HepG2 (cell line): Measurements from ENCODE around the gene CCT3. TPM values are rescaled to one million over a fixed set of nuclear protein-coding genes. Genes with fewer than 3 reads are reported as not detected.
A peak's percentile ranks its signal among the peaks of the same experiment; 100 is the strongest.

ENCODE experiments used
- ARID2 ChIP-seq: sonication (generic); formaldehyde crosslinking; IDR thresholded peaks from 2 replicates; pipeline ENCODE4 v1.8.1; 2022; ENCODE audit warnings: mild to moderate bottlenecking, missing genetic modification reagents, borderline replicate concordance
- ATM ChIP-seq: fragments of 450-650 bp; IDR thresholded peaks from 2 replicates; pipeline ENCODE4 v1.7.1; 2017; ENCODE audit warnings: mild to moderate bottlenecking, borderline replicate concordance
- BRCA1 ChIP-seq: sonication (generic); formaldehyde crosslinking; IDR thresholded peaks from 2 replicates; pipeline ENCODE4 v1.4.0; 2020; ENCODE audit warnings: missing genetic modification reagents
- HNRNPLL ChIP-seq: fragments of 200-400 bp; formaldehyde crosslinking; IDR thresholded peaks from 2 replicates; pipeline ENCODE4 v1.6.1; 2017; ENCODE audit warnings: mild to moderate bottlenecking, low read depth, low read length; ENCODE audit not compliant: poor library complexity, severe bottlenecking
- MIXL1 ChIP-seq: IDR thresholded peaks from 2 replicates; pipeline ENCODE4 v1.6.1; 2016
- MTA1 ChIP-seq: sonication (generic); formaldehyde crosslinking; IDR thresholded peaks from 2 replicates; pipeline ENCODE4 v1.4.0; 2020; ENCODE audit warnings: missing genetic modification reagents, mild to moderate bottlenecking, borderline replicate concordance
- MZF1 ChIP-seq: sonication (generic); formaldehyde crosslinking; IDR thresholded peaks from 2 replicates; pipeline ENCODE4 v1.8.1; 2023; ENCODE audit warnings: mild to moderate bottlenecking, missing genetic modification reagents, borderline replicate concordance
- RAD51 ChIP-seq: fragments of 450-650 bp; IDR thresholded peaks from 2 replicates; pipeline ENCODE4 v1.6.1; 2016; ENCODE audit warnings: borderline replicate concordance
- RBAK ChIP-seq: sonication (generic); formaldehyde crosslinking; IDR thresholded peaks from 2 replicates; pipeline ENCODE4 v1.5.1; 2020; ENCODE audit warnings: mild to moderate bottlenecking, missing genetic modification reagents
- SMARCC2 ChIP-seq: fragments of 450-650 bp; IDR thresholded peaks from 2 replicates; pipeline ENCODE4 v1.6.1; 2017; ENCODE audit warnings: antibody characterized with exemption, mild to moderate bottlenecking
- SP140L ChIP-seq: sonication (generic); formaldehyde crosslinking; IDR thresholded peaks from 2 replicates; pipeline ENCODE4 v1.4.0; 2020; ENCODE audit warnings: missing genetic modification reagents, borderline replicate concordance
- STAG1 ChIP-seq: sonication (generic); formaldehyde crosslinking; IDR thresholded peaks from 2 replicates; pipeline ENCODE4 v1.4.0; 2020; ENCODE audit warnings: missing genetic modification reagents
- ZBTB1 ChIP-seq: sonication (generic); formaldehyde crosslinking; IDR thresholded peaks from 2 replicates; pipeline ENCODE4 v1.4.0; 2020; ENCODE audit warnings: missing genetic modification reagents, borderline replicate concordance
- polyA plus RNA-seq, 8 experiments: library from polyadenylated mRNA; depleted of rRNA in 3 of 8; stranded (reverse) in 7 of 8; unstranded in 1 of 8; fragments of >200 nt; fragmentation: Illumina TruSeq in 4 of 8; extraction: Trizol in 4 of 8; gene quantifications; 2 replicates each; pipeline versions ENCODE4 v1.2.1 to v1.2.3, GENCODE V29; 2011 to 2016; ENCODE audit warnings: low read depth in 4 of 8, missing spikeins in 1 of 8, mixed read lengths in 1 of 8; ENCODE audit not compliant: insufficient read depth in 1 of 8
- total RNA-seq, 5 experiments: library from RNA; depleted of rRNA; stranded (reverse); fragments of >200 nt; fragmentation: Illumina TruSeq; extraction: Trizol; gene quantifications; 2 replicates each; pipeline ENCODE4 v1.2.3, GENCODE V29; 2016; ENCODE audit warnings: low read depth in 1 of 5
- TF ChIP-seq, protein P1 (sequence below): sonication (generic); formaldehyde crosslinking; IDR thresholded peaks from 2 replicates; pipeline ENCODE4 v1.4.0; 2020; ENCODE audit warnings: missing genetic modification reagents, borderline replicate concordance
- TF ChIP-seq, protein P2 (sequence below): sonication (generic); formaldehyde crosslinking; IDR thresholded peaks from 2 replicates; pipeline ENCODE4 v1.4.0; 2020; ENCODE audit warnings: missing genetic modification reagents
- TF ChIP-seq, protein P3 (sequence below): sonication (generic); formaldehyde crosslinking; IDR thresholded peaks from 2 replicates; pipeline ENCODE4 v1.5.1; 2020; ENCODE audit warnings: mild to moderate bottlenecking, moderate library complexity, missing genetic modification reagents
- TF ChIP-seq, protein P4 (sequence below): IDR thresholded peaks from 2 replicates; pipeline ENCODE4 v1.6.1; 2016; ENCODE audit warnings: low read depth, control low read depth
- TF ChIP-seq, protein P5 (sequence below): sonication (generic); formaldehyde crosslinking; IDR thresholded peaks from 2 replicates; pipeline ENCODE4 v1.5.0; 2020; ENCODE audit warnings: missing genetic modification reagents

CCT3 gene
- total and polyA plus RNA-seq, 2 of the 13 experiments (the other 11 are each of a cell fraction or from before 2014, with no cell fraction given) = 319 to 615 TPM

DNA sequence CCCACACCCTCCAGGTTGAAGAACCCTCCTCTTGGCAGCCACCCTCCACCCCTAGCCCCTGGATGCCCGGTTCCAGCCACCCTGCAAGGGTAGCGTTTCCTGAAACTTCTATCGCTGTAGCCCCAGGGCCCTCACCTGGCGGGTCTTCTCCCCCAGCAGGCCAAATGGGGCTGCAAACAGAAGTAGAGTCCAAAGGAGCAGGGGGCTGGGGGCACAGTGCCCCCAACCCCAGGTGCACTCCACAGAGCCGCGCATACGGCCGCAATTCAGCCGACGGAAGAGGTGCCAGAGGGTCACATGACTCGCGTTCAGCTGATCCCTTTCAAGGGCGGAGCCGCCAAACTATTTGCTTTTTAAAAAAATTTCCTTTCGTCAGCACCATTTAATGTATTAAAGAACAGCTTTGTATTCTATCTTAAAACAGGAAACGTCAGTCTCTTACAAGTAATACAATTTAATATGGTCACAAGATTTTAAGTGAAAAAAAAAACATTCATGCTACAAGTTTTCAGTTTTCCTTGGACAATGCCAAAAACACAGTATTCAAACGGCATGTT is 42.6 kb downstream of the CCT3 start, which contains the start of gene GLMP (continued):
- TF ChIP-seq SP140L (CRISPR knock-in tag) (no peak), STAG1 (CRISPR knock-in tag) (no peak), MZF1 (CRISPR knock-in tag) (no peak), MIXL1 (CRISPR knock-in tag) (no peak), ZBTB1 (CRISPR knock-in tag) (no peak), RBAK (CRISPR knock-in tag) (no peak), ARID2 (CRISPR knock-in tag) (no peak), HNRNPLL (no peak), BRCA1 (CRISPR knock-in tag) (no peak), ATM (no peak), RAD51 (peak; percentile 88), MTA1 (CRISPR knock-in tag) (no peak), SMARCC2 (no peak)
- TF ChIP-seq, protein P1, sequence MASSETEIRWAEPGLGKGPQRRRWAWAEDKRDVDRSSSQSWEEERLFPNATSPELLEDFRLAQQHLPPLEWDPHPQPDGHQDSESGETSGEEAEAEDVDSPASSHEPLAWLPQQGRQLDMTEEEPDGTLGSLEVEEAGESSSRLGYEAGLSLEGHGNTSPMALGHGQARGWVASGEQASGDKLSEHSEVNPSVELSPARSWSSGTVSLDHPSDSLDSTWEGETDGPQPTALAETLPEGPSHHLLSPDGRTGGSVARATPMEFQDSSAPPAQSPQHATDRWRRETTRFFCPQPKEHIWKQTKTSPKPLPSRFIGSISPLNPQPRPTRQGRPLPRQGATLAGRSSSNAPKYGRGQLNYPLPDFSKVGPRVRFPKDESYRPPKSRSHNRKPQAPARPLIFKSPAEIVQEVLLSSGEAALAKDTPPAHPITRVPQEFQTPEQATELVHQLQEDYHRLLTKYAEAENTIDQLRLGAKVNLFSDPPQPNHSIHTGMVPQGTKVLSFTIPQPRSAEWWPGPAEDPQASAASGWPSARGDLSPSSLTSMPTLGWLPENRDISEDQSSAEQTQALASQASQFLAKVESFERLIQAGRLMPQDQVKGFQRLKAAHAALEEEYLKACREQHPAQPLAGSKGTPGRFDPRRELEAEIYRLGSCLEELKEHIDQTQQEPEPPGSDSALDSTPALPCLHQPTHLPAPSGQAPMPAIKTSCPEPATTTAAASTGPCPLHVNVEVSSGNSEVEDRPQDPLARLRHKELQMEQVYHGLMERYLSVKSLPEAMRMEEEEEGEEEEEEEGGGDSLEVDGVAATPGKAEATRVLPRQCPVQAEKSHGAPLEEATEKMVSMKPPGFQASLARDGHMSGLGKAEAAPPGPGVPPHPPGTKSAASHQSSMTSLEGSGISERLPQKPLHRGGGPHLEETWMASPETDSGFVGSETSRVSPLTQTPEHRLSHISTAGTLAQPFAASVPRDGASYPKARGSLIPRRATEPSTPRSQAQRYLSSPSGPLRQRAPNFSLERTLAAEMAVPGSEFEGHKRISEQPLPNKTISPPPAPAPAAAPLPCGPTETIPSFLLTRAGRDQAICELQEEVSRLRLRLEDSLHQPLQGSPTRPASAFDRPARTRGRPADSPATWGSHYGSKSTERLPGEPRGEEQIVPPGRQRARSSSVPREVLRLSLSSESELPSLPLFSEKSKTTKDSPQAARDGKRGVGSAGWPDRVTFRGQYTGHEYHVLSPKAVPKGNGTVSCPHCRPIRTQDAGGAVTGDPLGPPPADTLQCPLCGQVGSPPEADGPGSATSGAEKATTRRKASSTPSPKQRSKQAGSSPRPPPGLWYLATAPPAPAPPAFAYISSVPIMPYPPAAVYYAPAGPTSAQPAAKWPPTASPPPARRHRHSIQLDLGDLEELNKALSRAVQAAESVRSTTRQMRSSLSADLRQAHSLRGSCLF (CRISPR knock-in tag) = no peak
- TF ChIP-seq, protein P2, sequence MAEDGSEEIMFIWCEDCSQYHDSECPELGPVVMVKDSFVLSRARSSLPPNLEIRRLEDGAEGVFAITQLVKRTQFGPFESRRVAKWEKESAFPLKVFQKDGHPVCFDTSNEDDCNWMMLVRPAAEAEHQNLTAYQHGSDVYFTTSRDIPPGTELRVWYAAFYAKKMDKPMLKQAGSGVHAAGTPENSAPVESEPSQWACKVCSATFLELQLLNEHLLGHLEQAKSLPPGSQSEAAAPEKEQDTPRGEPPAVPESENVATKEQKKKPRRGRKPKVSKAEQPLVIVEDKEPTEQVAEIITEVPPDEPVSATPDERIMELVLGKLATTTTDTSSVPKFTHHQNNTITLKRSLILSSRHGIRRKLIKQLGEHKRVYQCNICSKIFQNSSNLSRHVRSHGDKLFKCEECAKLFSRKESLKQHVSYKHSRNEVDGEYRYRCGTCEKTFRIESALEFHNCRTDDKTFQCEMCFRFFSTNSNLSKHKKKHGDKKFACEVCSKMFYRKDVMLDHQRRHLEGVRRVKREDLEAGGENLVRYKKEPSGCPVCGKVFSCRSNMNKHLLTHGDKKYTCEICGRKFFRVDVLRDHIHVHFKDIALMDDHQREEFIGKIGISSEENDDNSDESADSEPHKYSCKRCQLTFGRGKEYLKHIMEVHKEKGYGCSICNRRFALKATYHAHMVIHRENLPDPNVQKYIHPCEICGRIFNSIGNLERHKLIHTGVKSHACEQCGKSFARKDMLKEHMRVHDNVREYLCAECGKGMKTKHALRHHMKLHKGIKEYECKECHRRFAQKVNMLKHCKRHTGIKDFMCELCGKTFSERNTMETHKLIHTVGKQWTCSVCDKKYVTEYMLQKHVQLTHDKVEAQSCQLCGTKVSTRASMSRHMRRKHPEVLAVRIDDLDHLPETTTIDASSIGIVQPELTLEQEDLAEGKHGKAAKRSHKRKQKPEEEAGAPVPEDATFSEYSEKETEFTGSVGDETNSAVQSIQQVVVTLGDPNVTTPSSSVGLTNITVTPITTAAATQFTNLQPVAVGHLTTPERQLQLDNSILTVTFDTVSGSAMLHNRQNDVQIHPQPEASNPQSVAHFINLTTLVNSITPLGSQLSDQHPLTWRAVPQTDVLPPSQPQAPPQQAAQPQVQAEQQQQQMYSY (CRISPR knock-in tag) = no peak
- TF ChIP-seq, protein P3, sequence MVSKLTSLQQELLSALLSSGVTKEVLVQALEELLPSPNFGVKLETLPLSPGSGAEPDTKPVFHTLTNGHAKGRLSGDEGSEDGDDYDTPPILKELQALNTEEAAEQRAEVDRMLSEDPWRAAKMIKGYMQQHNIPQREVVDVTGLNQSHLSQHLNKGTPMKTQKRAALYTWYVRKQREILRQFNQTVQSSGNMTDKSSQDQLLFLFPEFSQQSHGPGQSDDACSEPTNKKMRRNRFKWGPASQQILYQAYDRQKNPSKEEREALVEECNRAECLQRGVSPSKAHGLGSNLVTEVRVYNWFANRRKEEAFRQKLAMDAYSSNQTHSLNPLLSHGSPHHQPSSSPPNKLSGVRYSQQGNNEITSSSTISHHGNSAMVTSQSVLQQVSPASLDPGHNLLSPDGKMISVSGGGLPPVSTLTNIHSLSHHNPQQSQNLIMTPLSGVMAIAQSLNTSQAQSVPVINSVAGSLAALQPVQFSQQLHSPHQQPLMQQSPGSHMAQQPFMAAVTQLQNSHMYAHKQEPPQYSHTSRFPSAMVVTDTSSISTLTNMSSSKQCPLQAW (CRISPR knock-in tag) = no peak
- TF ChIP-seq, protein P4, sequence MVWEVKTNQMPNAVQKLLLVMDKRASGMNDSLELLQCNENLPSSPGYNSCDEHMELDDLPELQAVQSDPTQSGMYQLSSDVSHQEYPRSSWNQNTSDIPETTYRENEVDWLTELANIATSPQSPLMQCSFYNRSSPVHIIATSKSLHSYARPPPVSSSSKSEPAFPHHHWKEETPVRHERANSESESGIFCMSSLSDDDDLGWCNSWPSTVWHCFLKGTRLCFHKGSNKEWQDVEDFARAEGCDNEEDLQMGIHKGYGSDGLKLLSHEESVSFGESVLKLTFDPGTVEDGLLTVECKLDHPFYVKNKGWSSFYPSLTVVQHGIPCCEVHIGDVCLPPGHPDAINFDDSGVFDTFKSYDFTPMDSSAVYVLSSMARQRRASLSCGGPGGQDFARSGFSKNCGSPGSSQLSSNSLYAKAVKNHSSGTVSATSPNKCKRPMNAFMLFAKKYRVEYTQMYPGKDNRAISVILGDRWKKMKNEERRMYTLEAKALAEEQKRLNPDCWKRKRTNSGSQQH (CRISPR knock-in tag) = no peak
- TF ChIP-seq, protein P5, sequence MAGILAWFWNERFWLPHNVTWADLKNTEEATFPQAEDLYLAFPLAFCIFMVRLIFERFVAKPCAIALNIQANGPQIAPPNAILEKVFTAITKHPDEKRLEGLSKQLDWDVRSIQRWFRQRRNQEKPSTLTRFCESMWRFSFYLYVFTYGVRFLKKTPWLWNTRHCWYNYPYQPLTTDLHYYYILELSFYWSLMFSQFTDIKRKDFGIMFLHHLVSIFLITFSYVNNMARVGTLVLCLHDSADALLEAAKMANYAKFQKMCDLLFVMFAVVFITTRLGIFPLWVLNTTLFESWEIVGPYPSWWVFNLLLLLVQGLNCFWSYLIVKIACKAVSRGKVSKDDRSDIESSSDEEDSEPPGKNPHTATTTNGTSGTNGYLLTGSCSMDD (CRISPR knock-in tag) = no peak
